K562 (cell line): ENCODE measurements around the gene ZDHHC8. TPM values are rescaled to one million over a fixed set of nuclear protein-coding genes. Genes with fewer than 3 reads are reported as not detected.

Experiments
- CBFA2T3 ChIP-seq: fragments of 450-650 bp; IDR thresholded peaks from 2 replicates; pipeline ENCODE4 v1.6.1; 2017
- CBX3 ChIP-seq, 2 experiments: IDR thresholded peaks; 1 replicate in 1 of 2; 2 replicates in 1 of 2; pipeline ENCODE4 v1.6.1; 2012; ENCODE audit warnings: inconsistent platforms in 2 of 2, low read length in 2 of 2, borderline replicate concordance in 1 of 2, control low read depth in 1 of 2
- HDAC6 ChIP-seq: IDR thresholded peaks from 2 replicates; pipeline ENCODE4 v1.6.1; 2012; ENCODE audit warnings: low read depth, mild to moderate bottlenecking, control low read depth, inconsistent platforms, low read length, moderate library complexity
- HEY1 ChIP-seq: fragments of 250-450 bp; sonication (Bioruptor Pico); IDR thresholded peaks from 2 replicates; pipeline ENCODE4 v1.5.0; 2020; ENCODE audit warnings: mild to moderate bottlenecking, moderate library complexity, borderline replicate concordance
- KLF1 ChIP-seq: fragments of 450-650 bp; IDR thresholded peaks from 2 replicates; pipeline ENCODE4 v1.6.1; 2016; ENCODE audit warnings: missing genetic modification characterization, missing compliant biosample characterization
- polyA plus RNA-seq, 8 experiments: library from polyadenylated mRNA; depleted of rRNA in 4 of 8; stranded (reverse) in 5 of 8; unstranded in 3 of 8; fragments of >200 nt; fragmentation: Nextera tagmentation in 2 of 8; fragmentation: Illumina TruSeq in 1 of 8; extraction: Ambion mirVana in 2 of 8; extraction: Trizol in 1 of 8; gene quantifications; 2 replicates each; pipeline versions ENCODE4 v1.2.1 to v1.2.3, GENCODE V29; 2011 to 2014; ENCODE audit warnings: inconsistent platforms in 1 of 8, missing spikeins in 1 of 8
- total RNA-seq, 7 experiments: library from RNA; depleted of rRNA in 6 of 7; stranded (reverse); fragments of >200 nt in 6 of 7; fragmentation: Illumina TruSeq in 2 of 7; extraction: Trizol in 2 of 7; gene quantifications; 2 replicates each; pipeline versions ENCODE4 v1.2.1 to v1.2.3, GENCODE V29; 2011 to 2021; ENCODE audit warnings: low replicate concordance in 1 of 7
- TF ChIP-seq, protein P1 (sequence below), 3 experiments: fragments of 200-800 bp in 1 of 3; sonication (Bioruptor generic) in 1 of 3; sonication (generic) in 1 of 3; formaldehyde crosslinking in 1 of 3; IDR thresholded peaks; 2 replicates each; pipeline versions ENCODE4 v1.6.1 to v1.8.0; 2016 to 2022; ENCODE audit warnings: mild to moderate bottlenecking in 2 of 3, missing compliant biosample characterization in 2 of 3, missing genetic modification characterization in 2 of 3, missing genetic modification reagents in 1 of 3
- TF ChIP-seq, protein P2 (sequence below): fragments of 450-650 bp; IDR thresholded peaks from 2 replicates; pipeline ENCODE4 v1.6.1; 2017; ENCODE audit warnings: antibody characterized with exemption, mild to moderate bottlenecking
- TF ChIP-seq, protein P3 (sequence below): sonication (generic); formaldehyde crosslinking; IDR thresholded peaks from 2 replicates; pipeline ENCODE4 v1.8.1; 2023; ENCODE audit warnings: mild to moderate bottlenecking, missing genetic modification reagents
- TF ChIP-seq, protein P4 (sequence below): fragments of 250-450 bp; sonication (Bioruptor Pico); IDR thresholded peaks from 2 replicates; pipeline ENCODE4 v1.5.1; 2021; ENCODE audit warnings: mild to moderate bottlenecking
- TF ChIP-seq, protein P5 (sequence below): sonication (generic); formaldehyde crosslinking; IDR thresholded peaks from 2 replicates; pipeline ENCODE4 v1.8.0; 2022; ENCODE audit warnings: missing genetic modification reagents, mild to moderate bottlenecking, borderline replicate concordance
- TF ChIP-seq, protein P6 (sequence below): fragments of 450-650 bp; conservative IDR thresholded peaks from 2 replicates; pipeline ENCODE4 v1.6.1; 2016; ENCODE audit warnings: missing genetic modification characterization, low read depth, mild to moderate bottlenecking, control low read depth, missing compliant biosample characterization

ZDHHC8 gene
- total and polyA plus RNA-seq, 9 of the 15 experiments (the other 6 are each of a cell fraction or from before 2014, with no cell fraction given), result 0.04 to 109 (median 16.4) TPM

DNA sequence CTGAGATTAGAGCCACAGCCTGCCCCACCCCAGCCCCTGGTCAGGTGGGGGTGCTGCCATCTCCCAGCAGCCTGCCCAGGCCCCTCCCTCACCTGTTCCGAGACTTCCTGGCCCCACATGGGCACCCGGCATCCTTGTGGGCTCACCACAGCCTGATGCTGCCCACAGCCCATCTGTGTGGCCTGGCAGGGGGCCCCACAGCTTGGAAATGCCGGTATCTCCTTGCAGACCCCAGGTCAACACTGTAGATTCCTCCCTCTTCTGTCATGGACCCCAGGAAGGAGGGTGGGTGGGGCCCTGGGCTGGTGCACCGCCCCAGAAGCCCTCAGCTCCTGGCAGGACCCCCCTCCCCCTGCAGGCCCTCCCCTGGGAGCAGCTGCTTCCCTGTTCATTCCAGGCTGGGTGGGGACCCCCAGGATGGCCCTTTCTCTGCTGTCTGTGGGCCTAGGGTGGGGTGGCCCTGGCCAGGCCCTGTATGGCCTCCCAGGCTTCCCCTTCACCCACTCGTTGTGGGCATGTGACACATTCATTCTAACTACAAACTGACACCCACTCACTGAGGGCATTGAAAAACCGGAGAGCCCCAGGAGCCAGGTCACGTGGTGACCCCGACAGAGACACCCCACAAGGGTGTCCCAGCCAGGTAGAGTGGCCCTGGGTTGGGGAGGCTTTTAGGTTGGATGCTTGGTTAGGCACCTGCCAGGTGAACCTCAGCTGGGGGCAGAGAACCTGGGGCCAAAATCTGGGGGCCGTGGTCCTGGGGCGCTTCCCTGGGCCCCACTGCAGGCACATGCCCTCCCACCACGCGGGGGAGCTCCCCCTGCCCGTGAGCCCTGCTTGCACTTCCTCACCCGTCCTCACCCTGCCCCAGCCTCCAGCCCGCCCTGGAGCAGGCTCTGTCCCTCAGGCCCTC, 63.3 kb downstream of the ZDHHC8 start (continued):
- TF ChIP-seq, protein P1, sequence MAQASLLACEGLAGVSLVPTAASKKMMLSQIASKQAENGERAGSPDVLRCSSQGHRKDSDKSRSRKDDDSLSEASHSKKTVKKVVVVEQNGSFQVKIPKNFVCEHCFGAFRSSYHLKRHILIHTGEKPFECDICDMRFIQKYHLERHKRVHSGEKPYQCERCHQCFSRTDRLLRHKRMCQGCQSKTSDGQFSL (CRISPR knock-in tag; IDR thresholded peaks at IDR 0.05), result peak; percentile 58; the same call in 1 of the 2 replicates
- TF ChIP-seq, protein P1 (tag; IDR thresholded peaks at IDR 0.05), result no peak
- TF ChIP-seq, protein P2, sequence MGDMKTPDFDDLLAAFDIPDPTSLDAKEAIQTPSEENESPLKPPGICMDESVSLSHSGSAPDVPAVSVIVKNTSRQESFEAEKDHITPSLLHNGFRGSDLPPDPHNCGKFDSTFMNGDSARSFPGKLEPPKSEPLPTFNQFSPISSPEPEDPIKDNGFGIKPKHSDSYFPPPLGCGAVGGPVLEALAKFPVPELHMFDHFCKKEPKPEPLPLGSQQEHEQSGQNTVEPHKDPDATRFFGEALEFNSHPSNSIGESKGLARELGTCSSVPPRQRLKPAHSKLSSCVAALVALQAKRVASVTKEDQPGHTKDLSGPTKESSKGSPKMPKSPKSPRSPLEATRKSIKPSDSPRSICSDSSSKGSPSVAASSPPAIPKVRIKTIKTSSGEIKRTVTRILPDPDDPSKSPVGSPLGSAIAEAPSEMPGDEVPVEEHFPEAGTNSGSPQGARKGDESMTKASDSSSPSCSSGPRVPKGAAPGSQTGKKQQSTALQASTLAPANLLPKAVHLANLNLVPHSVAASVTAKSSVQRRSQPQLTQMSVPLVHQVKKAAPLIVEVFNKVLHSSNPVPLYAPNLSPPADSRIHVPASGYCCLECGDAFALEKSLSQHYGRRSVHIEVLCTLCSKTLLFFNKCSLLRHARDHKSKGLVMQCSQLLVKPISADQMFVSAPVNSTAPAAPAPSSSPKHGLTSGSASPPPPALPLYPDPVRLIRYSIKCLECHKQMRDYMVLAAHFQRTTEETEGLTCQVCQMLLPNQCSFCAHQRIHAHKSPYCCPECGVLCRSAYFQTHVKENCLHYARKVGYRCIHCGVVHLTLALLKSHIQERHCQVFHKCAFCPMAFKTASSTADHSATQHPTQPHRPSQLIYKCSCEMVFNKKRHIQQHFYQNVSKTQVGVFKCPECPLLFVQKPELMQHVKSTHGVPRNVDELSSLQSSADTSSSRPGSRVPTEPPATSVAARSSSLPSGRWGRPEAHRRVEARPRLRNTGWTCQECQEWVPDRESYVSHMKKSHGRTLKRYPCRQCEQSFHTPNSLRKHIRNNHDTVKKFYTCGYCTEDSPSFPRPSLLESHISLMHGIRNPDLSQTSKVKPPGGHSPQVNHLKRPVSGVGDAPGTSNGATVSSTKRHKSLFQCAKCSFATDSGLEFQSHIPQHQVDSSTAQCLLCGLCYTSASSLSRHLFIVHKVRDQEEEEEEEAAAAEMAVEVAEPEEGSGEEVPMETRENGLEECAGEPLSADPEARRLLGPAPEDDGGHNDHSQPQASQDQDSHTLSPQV, result no peak
- TF ChIP-seq CBFA2T3 (no peak), HEY1 (CRISPR knock-in tag) (no peak), HDAC6 (no peak), KLF1 (no peak), CBX3 (IDR thresholded peaks at IDR 0.05; ENCODE audit: borderline replicate concordance in 1 of 2, low read length in 2 of 2) (no peak)
- TF ChIP-seq, protein P3, sequence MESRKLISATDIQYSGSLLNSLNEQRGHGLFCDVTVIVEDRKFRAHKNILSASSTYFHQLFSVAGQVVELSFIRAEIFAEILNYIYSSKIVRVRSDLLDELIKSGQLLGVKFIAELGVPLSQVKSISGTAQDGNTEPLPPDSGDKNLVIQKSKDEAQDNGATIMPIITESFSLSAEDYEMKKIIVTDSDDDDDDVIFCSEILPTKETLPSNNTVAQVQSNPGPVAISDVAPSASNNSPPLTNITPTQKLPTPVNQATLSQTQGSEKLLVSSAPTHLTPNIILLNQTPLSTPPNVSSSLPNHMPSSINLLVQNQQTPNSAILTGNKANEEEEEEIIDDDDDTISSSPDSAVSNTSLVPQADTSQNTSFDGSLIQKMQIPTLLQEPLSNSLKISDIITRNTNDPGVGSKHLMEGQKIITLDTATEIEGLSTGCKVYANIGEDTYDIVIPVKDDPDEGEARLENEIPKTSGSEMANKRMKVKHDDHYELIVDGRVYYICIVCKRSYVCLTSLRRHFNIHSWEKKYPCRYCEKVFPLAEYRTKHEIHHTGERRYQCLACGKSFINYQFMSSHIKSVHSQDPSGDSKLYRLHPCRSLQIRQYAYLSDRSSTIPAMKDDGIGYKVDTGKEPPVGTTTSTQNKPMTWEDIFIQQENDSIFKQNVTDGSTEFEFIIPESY (CRISPR knock-in tag), result no peak
- TF ChIP-seq, protein P4, sequence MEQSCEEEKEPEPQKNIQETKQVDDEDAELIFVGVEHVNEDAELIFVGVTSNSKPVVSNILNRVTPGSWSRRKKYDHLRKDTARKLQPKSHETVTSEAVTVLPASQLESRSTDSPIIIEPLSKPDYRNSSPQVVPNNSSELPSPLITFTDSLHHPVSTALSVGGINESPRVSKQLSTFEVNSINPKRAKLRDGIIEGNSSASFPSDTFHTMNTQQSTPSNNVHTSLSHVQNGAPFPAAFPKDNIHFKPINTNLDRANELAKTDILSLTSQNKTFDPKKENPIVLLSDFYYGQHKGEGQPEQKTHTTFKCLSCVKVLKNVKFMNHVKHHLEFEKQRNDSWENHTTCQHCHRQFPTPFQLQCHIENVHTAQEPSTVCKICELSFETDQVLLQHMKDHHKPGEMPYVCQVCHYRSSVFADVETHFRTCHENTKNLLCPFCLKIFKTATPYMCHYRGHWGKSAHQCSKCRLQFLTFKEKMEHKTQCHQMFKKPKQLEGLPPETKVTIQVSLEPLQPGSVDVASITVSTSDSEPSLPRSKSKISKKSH (CRISPR knock-in tag), result no peak
- TF ChIP-seq, protein P5, sequence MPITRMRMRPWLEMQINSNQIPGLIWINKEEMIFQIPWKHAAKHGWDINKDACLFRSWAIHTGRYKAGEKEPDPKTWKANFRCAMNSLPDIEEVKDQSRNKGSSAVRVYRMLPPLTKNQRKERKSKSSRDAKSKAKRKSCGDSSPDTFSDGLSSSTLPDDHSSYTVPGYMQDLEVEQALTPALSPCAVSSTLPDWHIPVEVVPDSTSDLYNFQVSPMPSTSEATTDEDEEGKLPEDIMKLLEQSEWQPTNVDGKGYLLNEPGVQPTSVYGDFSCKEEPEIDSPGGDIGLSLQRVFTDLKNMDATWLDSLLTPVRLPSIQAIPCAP, result no peak
- TF ChIP-seq, protein P6, sequence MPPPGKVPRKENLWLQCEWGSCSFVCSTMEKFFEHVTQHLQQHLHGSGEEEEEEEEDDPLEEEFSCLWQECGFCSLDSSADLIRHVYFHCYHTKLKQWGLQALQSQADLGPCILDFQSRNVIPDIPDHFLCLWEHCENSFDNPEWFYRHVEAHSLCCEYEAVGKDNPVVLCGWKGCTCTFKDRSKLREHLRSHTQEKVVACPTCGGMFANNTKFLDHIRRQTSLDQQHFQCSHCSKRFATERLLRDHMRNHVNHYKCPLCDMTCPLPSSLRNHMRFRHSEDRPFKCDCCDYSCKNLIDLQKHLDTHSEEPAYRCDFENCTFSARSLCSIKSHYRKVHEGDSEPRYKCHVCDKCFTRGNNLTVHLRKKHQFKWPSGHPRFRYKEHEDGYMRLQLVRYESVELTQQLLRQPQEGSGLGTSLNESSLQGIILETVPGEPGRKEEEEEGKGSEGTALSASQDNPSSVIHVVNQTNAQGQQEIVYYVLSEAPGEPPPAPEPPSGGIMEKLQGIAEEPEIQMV (tag), result no peak
